Esophagus squamous epithelium (tissue), 5 donors: ENCODE results near the gene TBATA. TPM values are rescaled to one million over a fixed set of nuclear protein-coding genes. Genes with fewer than 3 reads are reported as not detected.

Experiments used
- DNase-seq: peaks from one replicate; lab custom pipeline; 2025; lab: John Stamatoyannopoulos, UW
- H3K27ac ChIP-seq, 4 donors: fragments of 200-600 bp; sonication (generic); one replicate each; pipeline ENCODE4 v1.5.1; 2016 to 2019; ENCODE audit warnings: mild to moderate bottlenecking in 1 of 4
- H3K27me3 ChIP-seq, 4 donors: fragments of 200-600 bp; sonication (generic); 1 replicate in 3 of 4; 2 replicates in 1 of 4; pipeline versions ENCODE4 v1.5.1 to v1.6.0; 2017 to 2021; ENCODE audit warnings: antibody characterized with exemption in 1 of 4
- H3K36me3 ChIP-seq, 3 donors: fragments of 200-600 bp; sonication (generic); one replicate each; pipeline ENCODE4 v1.5.1; 2016 to 2019
- H3K4me1 ChIP-seq, 3 donors: fragments of 200-600 bp; sonication (generic); one replicate each; pipeline ENCODE4 v1.5.1; 2017 to 2019
- H3K4me3 ChIP-seq, 4 donors: fragments of 200-600 bp; sonication (generic); 1 replicate in 3 of 4; 2 replicates in 1 of 4; pipeline ENCODE4 v1.5.1; 2016 to 2019; ENCODE audit warnings: mild to moderate bottlenecking in 2 of 4, moderate library complexity in 1 of 4
- H3K9me3 ChIP-seq, 3 donors: fragments of 200-600 bp; sonication (generic); one replicate each; pipeline ENCODE4 v1.5.1; 2016 to 2019
- CTCF ChIP-seq, 6 experiments: fragments of 450-650 bp in 4 of 6; fragments of 200-600 bp in 2 of 6; sonication (generic) in 2 of 6; IDR thresholded peaks; one replicate each; pipeline ENCODE4 v1.5.1; 2016 to 2019; ENCODE audit warnings: antibody characterized with exemption in 6 of 6, mild to moderate bottlenecking in 4 of 6, moderate library complexity in 4 of 6
- POLR2A ChIP-seq, 4 donors: fragments of 450-650 bp; IDR thresholded peaks; one replicate each; pipeline ENCODE4 v1.6.1; 2017; ENCODE audit warnings: antibody characterized with exemption in 4 of 4, mild to moderate bottlenecking in 4 of 4, moderate library complexity in 3 of 4
- WGBS, 2 donors: methylation state at CpG; one replicate each; pipeline ENCODE4 v1.1.5; 2018; 5-methylcytosine and 5-hydroxymethylcytosine counted together
- intact Hi-C: fragments of 100-400 bp; cut with DNase I; formaldehyde crosslinking; loops from one replicate; pipeline ENCODE4 v1.15.0; 2022
- total RNA-seq, 4 donors: library from RNA; depleted of rRNA; stranded (reverse); fragments of >200 nt; gene quantifications; one replicate each; pipeline ENCODE4 v1.1.0, GENCODE V29; 2016
- donor health status: DM: yes; HTN: yes; CAD: no.

Gene TBATA
- total RNA-seq, 4 donors from 2014 or later = not detected

- Histone ChIP-seq H3K36me3 (no peaks in the 10 kb centered on the region), H3K27me3 (no peaks in the 10 kb centered on the region), H3K4me3 (no peak overlapping the region), H3K27ac (no peak overlapping the region), H3K9me3 (peaks cover 0 to 8% (median 0%) of the 10 kb centered on the region in 3 donors), H3K4me1 (peaks cover 0 to 12% (median 0%) of the 10 kb centered on the region in 3 donors)
- DNase-seq = no peak
- intact Hi-C loops = no loop called here
- 91 to 96% methylated on average over 4 to 5 of the region's 8 CpGs for WGBS, 2 donors
- no peak for TF ChIP-seq POLR2A (IDR thresholded peaks at IDR 0.05)
- TF ChIP-seq CTCF (IDR thresholded peaks at IDR 0.05) = no peak
Measured at GRCh38 chr10:70765794-70766594, 19.2 kb downstream of the TBATA start.

- no peak overlapping the region for H3K27ac ChIP-seq
- no peak overlapping the region for H3K4me3 ChIP-seq
- no peak for TF ChIP-seq CTCF (IDR thresholded peaks at IDR 0.05)
- TF ChIP-seq POLR2A (IDR thresholded peaks at IDR 0.05) = no peak
- peaks cover 0 to 8% (median 0%) of the 10 kb centered on the region in 3 donors for H3K9me3 ChIP-seq
- no peak for DNase-seq
- no peaks in the 10 kb centered on the region for H3K27me3 ChIP-seq
- peaks cover 0 to 6% (median 0%) of the 10 kb centered on the region in 3 donors for H3K4me1 ChIP-seq
- no peaks in the 10 kb centered on the region for H3K36me3 ChIP-seq
- intact Hi-C loops = no loop called here
- WGBS, 2 donors = 38% methylated on average over 1 of the region's 3 CpGs; no CpG with 5 or more reads in 1 of the 2 donors
Measured at GRCh38 chr10:70763567-70763966, 21.6 kb downstream of the TBATA start.

- Histone ChIP-seq H3K4me3 (no peak overlapping the region), H3K27ac (no peak overlapping the region), H3K9me3 (peaks cover 0 to 8% (median 0%) of the 10 kb centered on the region in 3 donors), H3K4me1 (peaks cover 0 to 6% (median 0%) of the 10 kb centered on the region in 3 donors), H3K36me3 (no peaks in the 10 kb centered on the region), H3K27me3 (no peaks in the 10 kb centered on the region)
- TF ChIP-seq POLR2A (IDR thresholded peaks at IDR 0.05) = no peak
- no peak for TF ChIP-seq CTCF (IDR thresholded peaks at IDR 0.05)
- 84% methylated on average over 6 of the region's 7 CpGs for WGBS, 2 donors
- intact Hi-C loops = no loop called here
- no peak for DNase-seq
Measured at GRCh38 chr10:70762441-70763175, 22.6 kb downstream of the TBATA start.

GRCh38 chr10:70761727-70762350 lies 23.3 kb downstream of the TBATA start:
- Histone ChIP-seq H3K27ac (no peak overlapping the region), H3K36me3 (no peaks in the 10 kb centered on the region), H3K4me1 (peaks cover 0 to 6% (median 0%) of the 10 kb centered on the region in 3 donors), H3K9me3 (peaks cover 0 to 8% (median 0%) of the 10 kb centered on the region in 3 donors), H3K4me3 (no peak overlapping the region), H3K27me3 (no peaks in the 10 kb centered on the region)
- TF ChIP-seq POLR2A (IDR thresholded peaks at IDR 0.05) (no peak), CTCF (IDR thresholded peaks at IDR 0.05) (no peak)
- WGBS, 2 donors = 71 to 76% methylated on average over 5 to 7 of the region's 10 CpGs
- DNase-seq = no peak
- intact Hi-C loops = no loop called here
